Type B pancreatic cell (in vitro differentiated cells): Measurements from ENCODE around the gene ATRNL1. TPM values are rescaled to one million over a fixed set of nuclear protein-coding genes. Genes with fewer than 3 reads are reported as not detected.

Experiments used
- DNase-seq: peaks from one replicate; pipeline ENCODE4 v3.0.0; 2021; ENCODE audit warnings: mixed read lengths; ENCODE audit not compliant: unreplicated experiment; ENCODE audit errors: extremely low spot score
- H3K27ac Mint-ChIP-seq: 2 replicates; pipeline ENCODE4 v1.8.0; 2021; ENCODE audit warnings: mild to moderate bottlenecking, mixed read lengths
- H3K27me3 Mint-ChIP-seq: 2 replicates; pipeline ENCODE4 v1.8.0; 2021; ENCODE audit warnings: mixed read lengths
- H3K36me3 Mint-ChIP-seq: 2 replicates; pipeline ENCODE4 v1.8.0; 2021; ENCODE audit warnings: mixed read lengths
- H3K4me1 Mint-ChIP-seq: one replicate; pipeline ENCODE4 v1.8.0; 2021; ENCODE audit warnings: mixed read lengths; ENCODE audit not compliant: unreplicated experiment
- H3K4me3 Mint-ChIP-seq: 2 replicates; pipeline ENCODE4 v1.8.0; 2021; ENCODE audit warnings: mild to moderate bottlenecking, mixed read lengths
- H3K9me3 Mint-ChIP-seq: 2 replicates; pipeline ENCODE4 v1.8.0; 2021; ENCODE audit warnings: mixed read lengths
- total RNA-seq: library from RNA; stranded (reverse); gene quantifications from 2 replicates; pipeline ENCODE4 v1.2.1, GENCODE V29; 2021; ENCODE audit warnings: low replicate concordance
- TF ChIP-seq, protein P1 (sequence below): fragments of 200-600 bp; sonication (generic); conservative IDR thresholded peaks from 2 replicates; pipeline ENCODE4 v1.5.0; 2021; ENCODE audit warnings: antibody characterized with exemption, mild to moderate bottlenecking

ATRNL1 gene
- total RNA-seq, 1 donor from 2014 or later: 38.4 TPM

DNA sequence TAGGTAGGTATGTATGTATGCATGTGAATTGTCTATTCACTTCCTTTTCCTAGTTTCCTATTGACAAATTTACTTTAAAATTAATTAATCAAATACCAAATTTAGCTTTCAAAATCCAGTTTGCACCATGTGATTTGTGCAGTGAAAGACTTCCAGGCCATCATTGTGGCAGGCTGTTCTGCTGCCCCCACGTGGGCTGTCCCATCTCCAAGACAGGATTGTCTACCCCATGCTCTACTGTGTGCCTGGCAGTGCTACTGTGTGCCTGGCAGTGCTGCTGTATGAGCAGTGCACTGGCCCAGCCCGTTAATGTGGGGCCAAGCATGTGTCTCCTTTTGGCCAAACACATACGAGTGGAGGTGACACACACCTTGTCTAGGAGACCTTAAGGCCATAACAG, 805.1 kb downstream of the ATRNL1 start:
- DNase-seq: no peak
- Mint-ChIP-seq H3K27ac (no peak overlapping the region), H3K9me3 (no peaks in the 10 kb centered on the region), H3K4me3 (no peak overlapping the region), H3K4me1 (no peaks in the 10 kb centered on the region), H3K36me3 (no peaks in the 10 kb centered on the region), H3K27me3 (no peaks in the 10 kb centered on the region)
- TF ChIP-seq, protein P1, sequence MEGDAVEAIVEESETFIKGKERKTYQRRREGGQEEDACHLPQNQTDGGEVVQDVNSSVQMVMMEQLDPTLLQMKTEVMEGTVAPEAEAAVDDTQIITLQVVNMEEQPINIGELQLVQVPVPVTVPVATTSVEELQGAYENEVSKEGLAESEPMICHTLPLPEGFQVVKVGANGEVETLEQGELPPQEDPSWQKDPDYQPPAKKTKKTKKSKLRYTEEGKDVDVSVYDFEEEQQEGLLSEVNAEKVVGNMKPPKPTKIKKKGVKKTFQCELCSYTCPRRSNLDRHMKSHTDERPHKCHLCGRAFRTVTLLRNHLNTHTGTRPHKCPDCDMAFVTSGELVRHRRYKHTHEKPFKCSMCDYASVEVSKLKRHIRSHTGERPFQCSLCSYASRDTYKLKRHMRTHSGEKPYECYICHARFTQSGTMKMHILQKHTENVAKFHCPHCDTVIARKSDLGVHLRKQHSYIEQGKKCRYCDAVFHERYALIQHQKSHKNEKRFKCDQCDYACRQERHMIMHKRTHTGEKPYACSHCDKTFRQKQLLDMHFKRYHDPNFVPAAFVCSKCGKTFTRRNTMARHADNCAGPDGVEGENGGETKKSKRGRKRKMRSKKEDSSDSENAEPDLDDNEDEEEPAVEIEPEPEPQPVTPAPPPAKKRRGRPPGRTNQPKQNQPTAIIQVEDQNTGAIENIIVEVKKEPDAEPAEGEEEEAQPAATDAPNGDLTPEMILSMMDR: no peak

DNA sequence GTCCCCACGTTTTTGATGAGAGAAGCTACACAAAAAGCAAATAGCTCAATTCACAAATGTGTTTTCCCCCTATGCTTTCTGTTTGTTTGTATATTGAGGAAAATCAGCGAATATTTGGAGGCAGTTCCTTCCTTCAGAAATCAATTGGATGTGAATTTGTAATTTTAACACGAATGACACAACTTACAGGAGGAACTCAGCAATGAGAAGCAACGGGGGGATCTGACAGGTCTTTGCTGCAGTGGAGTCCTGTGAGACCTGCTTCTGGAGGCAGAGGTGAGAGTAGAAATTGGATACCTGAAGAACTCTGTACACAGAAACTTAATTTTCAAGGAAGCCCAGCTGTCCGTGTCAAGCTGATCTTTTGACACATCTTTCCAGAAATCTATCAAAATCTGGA, 809.4 kb downstream of the ATRNL1 start:
- Mint-ChIP-seq H3K9me3 (no peaks in the 10 kb centered on the region), H3K27me3 (no peaks in the 10 kb centered on the region), H3K27ac (no peak overlapping the region), H3K4me3 (no peak overlapping the region), H3K4me1 (no peaks in the 10 kb centered on the region), H3K36me3 (no peaks in the 10 kb centered on the region)
- TF ChIP-seq, protein P1: no peak
- DNase-seq: no peak

DNA sequence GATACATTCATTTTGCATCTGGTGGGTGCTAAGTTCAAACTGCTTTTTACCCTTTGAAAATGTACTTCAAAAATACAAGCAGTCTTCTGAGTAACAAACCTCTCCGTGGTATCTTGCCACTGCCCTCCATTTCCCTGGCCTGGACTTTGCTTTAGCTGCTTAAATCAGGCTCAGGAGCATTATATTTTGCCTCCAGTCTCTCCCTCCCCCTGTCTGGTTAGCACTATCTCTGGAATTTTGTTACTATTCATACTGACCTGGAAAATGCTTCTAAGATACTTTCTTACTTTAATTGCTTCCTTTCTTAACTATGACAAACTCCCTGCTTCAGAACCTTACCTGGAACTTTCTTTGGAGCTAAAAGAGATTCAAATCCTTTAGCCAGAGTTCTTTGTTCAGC, 810.0 kb downstream of the ATRNL1 start:
- no peak for DNase-seq
- H3K27ac Mint-ChIP-seq: no peak overlapping the region
- H3K36me3 Mint-ChIP-seq: no peaks in the 10 kb centered on the region
- no peaks in the 10 kb centered on the region for H3K27me3 Mint-ChIP-seq
- TF ChIP-seq, protein P1: no peak
- H3K4me1 Mint-ChIP-seq: peaks cover 5% of the 10 kb centered on the region
- H3K4me3 Mint-ChIP-seq: no peak overlapping the region
- no peaks in the 10 kb centered on the region for H3K9me3 Mint-ChIP-seq

DNA sequence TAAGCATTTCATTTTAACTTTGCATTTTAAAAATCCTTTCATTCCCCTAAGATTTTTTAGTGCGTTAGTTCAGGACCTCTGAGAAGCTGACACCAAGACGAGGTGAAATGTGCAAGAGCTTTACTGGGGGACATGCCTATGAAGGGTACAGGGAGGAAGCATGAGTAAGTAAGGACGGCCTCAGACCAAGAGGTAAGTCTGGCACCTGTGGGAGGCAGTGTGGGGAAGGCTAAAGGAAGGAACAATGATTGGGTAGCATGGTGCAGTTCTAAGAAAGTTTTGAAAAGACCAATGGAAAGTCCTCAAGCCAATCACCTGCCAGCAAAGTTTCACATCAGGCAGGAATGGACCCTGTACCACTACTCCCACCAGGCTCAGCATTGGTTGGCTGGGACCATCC, 810.7 kb downstream of the ATRNL1 start:
- Mint-ChIP-seq H3K27me3 (no peaks in the 10 kb centered on the region), H3K27ac (no peak overlapping the region), H3K4me1 (peaks cover 10% of the 10 kb centered on the region), H3K36me3 (no peaks in the 10 kb centered on the region), H3K9me3 (no peaks in the 10 kb centered on the region), H3K4me3 (no peak overlapping the region)
- DNase-seq: no peak
- TF ChIP-seq, protein P1: no peak

DNA sequence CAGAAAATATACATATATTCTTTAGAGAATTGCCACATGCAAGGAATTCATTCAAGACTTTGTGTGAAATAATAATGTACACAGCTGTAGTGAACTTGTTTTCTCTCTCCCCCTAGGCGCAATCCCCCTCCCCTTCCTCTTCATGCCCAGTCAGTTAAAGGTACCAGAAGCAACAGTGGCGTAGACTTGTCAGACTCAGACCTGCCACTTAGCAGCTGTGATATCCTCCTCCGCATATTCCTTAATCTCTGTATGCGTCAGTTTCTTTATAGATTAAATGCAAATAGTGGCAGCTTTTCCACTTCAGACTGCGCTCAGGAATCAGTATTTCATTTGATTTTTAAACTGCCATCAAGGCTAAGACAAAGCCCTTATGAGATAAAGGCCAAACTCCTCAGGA, 815.9 kb downstream of the ATRNL1 start:
- H3K36me3 Mint-ChIP-seq: no peaks in the 10 kb centered on the region
- H3K4me3 Mint-ChIP-seq: no peak overlapping the region
- no peak for DNase-seq
- peaks cover 16% of the 10 kb centered on the region for H3K4me1 Mint-ChIP-seq
- H3K27ac Mint-ChIP-seq: no peak overlapping the region
- no peaks in the 10 kb centered on the region for H3K9me3 Mint-ChIP-seq
- TF ChIP-seq, protein P1: no peak
- no peaks in the 10 kb centered on the region for H3K27me3 Mint-ChIP-seq
